Globus pallidus (tissue), 1 donor: Measurements from ENCODE around the gene ARHGEF4.
"Not testable (repeated sequence)": the region's sequence is repeated elsewhere in the genome, so short reads cannot be mapped to it uniquely, and the experiment has no call there.

Source experiments
- DNase-seq: peaks from one replicate; pipeline ENCODE4 v3.0.0-alpha.2; 2015; ENCODE audit warnings: low spot score

ARHGEF4 gene

GRCh38 chr2:130884503-130884902 lies 47.8 kb downstream of the ARHGEF4 start:
- no peak for DNase-seq

- no peak for DNase-seq
Observed at GRCh38 chr2:130887643-130888042, 50.9 kb downstream of the ARHGEF4 start.

GRCh38 chr2:130890941-130891669 lies 54.4 kb downstream of the ARHGEF4 start:
- DNase-seq: no peak

GRCh38 chr2:130891966-130892365 lies 55.3 kb downstream of the ARHGEF4 start:
- no peak for DNase-seq

- no peak for DNase-seq
Observed at GRCh38 chr2:130892793-130893785, 56.4 kb downstream of the ARHGEF4 start.

GRCh38 chr2:130894326-130894942 lies 57.7 kb downstream of the ARHGEF4 start:
- no peak for DNase-seq

- DNase-seq: no peak
Observed at GRCh38 chr2:130896813-130897212, 60.1 kb downstream of the ARHGEF4 start.

- no peak for DNase-seq
Observed at GRCh38 chr2:130898553-130898952, 61.8 kb downstream of the ARHGEF4 start.

GRCh38 chr2:130899306-130899705 lies 62.6 kb downstream of the ARHGEF4 start:
- no peak for DNase-seq

- no peak for DNase-seq
Observed at GRCh38 chr2:130901061-130901460, 64.3 kb downstream of the ARHGEF4 start.

- not testable (repeated sequence) for DNase-seq
Observed at GRCh38 chr2:130901626-130902025, 64.9 kb downstream of the ARHGEF4 start.

GRCh38 chr2:130908832-130909231 lies 72.1 kb downstream of the ARHGEF4 start:
- DNase-seq: no peak

GRCh38 chr2:130910931-130911330 lies 74.2 kb downstream of the ARHGEF4 start:
- no peak for DNase-seq

- DNase-seq: no peak
Observed at GRCh38 chr2:130911482-130911881, 74.8 kb downstream of the ARHGEF4 start.

- no peak for DNase-seq
Observed at GRCh38 chr2:130911996-130912395, 75.3 kb downstream of the ARHGEF4 start.

- no peak for DNase-seq
Observed at GRCh38 chr2:130912471-130912870, 75.8 kb downstream of the ARHGEF4 start.

GRCh38 chr2:130913891-130914290 lies 77.2 kb downstream of the ARHGEF4 start:
- no peak for DNase-seq

GRCh38 chr2:130915149-130915548 lies 78.4 kb downstream of the ARHGEF4 start:
- no peak for DNase-seq

- DNase-seq: no peak
Observed at GRCh38 chr2:130915595-130916437, 79.1 kb downstream of the ARHGEF4 start.

GRCh38 chr2:130916438-130916705 lies 79.7 kb downstream of the ARHGEF4 start:
- DNase-seq: no peak

GRCh38 chr2:130917006-130917688 lies 80.4 kb downstream of the ARHGEF4 start:
- no peak for DNase-seq
